ENCODE results near the gene SCNN1A. TPM values are rescaled to one million over a fixed set of nuclear protein-coding genes. Genes with fewer than 3 reads are reported as not detected.

The SCNN1A gene
- total RNA-seq, 4 donors from 2014 or later, result 1.9 to 29.0 (median 15.7) TPM

GRCh38 chr12:6380141-6381121 lies 5.1 kb upstream of the SCNN1A start:
- no peak for ATAC-seq (ENCODE audit: low FRiP score)
- no peak for DNase-seq (ENCODE audit: low spot score)
- TF ChIP-seq CTCF (IDR thresholded peaks at IDR 0.05), result no peak

DNA sequence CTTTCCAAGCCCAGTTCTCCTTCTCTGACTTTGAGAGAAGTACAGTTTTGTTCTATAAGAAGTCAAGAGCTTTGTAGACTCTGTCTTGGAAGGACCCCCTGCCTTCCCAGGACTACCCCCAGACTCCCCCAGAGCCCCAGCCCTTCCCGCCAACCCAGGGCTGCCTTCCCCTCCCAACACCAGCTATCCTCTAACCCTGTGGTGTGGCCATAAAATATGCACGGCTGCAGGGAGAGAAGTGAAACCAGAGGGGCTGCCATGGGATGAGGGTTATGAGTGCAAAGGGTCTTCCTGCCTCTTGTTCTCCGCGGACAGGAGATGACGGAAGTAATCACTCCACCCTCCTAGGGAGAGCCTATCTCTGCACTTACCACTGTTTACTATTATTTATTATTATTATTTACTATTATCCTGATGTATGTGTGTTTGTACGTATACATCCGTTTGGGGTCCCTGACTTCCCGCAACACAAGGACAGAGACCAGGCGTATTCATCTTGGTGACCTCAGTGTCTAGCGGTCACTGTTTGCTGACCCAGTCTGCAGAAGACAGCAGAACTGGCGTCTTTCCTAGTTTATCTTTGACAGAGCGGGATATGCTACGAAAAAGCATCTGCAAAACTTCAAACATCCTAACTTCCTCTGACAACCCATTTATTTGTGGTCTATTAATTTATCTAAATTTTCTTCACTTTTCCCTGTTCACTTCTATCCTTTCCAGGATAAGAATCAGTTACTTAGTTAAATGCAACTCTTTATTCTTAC lies 3.5 kb upstream of the SCNN1A start:
- ATAC-seq (ENCODE audit: low FRiP score) (no peak), DNase-seq (ENCODE audit: low spot score) (no peak)

DNA sequence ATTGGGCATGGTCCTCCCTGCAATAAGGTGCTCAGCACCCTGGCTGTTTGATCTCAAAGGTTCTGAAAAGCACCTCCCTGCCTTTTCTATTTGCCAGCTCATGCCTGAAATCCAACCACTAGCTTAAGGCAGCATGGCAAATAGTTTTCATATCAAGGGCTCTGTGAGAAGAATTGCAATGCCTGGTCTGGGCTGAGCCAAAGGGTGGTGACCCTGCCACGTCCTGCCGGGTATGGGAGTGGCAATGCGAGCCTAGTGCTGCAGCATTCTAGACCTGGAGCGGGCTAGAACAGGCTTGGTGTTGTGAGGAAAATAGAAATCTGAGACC lies 2.3 kb upstream of the SCNN1A start:
- ATAC-seq (ENCODE audit: low FRiP score) (no peak), DNase-seq (ENCODE audit: low spot score) (no peak)
- no peak for TF ChIP-seq CTCF (IDR thresholded peaks at IDR 0.05)

More for the DNA sequence above, 3.5 kb upstream of the SCNN1A start:
- no peak for TF ChIP-seq CTCF (IDR thresholded peaks at IDR 0.05)

GRCh38 chr12:6376870-6377666 lies 1.7 kb upstream of the SCNN1A start:
- ATAC-seq (ENCODE audit: low FRiP score) (no peak), DNase-seq (ENCODE audit: low spot score) (peak; percentile 7)
- no peak for TF ChIP-seq CTCF (IDR thresholded peaks at IDR 0.05)

DNA sequence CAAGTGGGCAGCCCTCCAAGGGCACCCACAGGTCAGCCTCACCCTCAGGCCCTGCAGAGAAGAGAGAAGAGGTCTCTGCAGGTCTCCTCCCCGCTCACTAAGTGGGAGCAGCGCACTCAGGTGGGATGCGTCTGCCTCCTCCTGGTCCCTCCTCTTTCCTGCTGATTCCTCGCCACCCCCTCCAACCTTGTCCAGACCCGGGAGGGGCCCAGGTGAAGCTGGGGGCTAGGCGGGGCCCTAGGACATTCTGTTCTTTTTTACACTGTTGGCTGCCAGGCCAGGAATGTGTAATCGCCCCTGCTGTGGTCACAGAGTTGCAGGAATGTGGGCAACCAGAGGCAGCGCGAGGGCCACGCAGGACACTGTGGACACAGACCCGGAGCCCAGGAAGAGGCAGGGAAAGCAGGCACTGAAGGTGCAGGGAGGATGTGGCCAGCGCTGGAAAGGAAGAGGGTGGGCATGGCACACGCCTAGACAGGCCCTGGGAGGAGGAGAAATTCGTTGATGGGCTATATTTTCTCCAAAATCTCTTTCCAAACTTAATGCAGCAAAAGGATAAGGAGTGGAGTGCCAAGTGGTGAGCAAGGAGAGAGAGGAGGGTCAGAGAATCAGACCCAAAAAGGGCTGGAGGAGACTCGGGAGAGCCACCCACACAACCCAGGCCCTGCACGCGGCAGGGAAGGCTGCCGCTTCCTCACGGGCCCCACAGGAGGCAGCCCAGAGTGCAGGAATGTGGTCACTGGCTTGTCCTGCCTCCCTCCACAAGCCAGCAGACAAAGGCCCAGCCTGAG lies 911 bp upstream of the SCNN1A start:
- DNase-seq (ENCODE audit: low spot score) (no peak), ATAC-seq (ENCODE audit: low FRiP score) (peak; percentile 69)
- no peak for TF ChIP-seq CTCF (IDR thresholded peaks at IDR 0.05)

DNA sequence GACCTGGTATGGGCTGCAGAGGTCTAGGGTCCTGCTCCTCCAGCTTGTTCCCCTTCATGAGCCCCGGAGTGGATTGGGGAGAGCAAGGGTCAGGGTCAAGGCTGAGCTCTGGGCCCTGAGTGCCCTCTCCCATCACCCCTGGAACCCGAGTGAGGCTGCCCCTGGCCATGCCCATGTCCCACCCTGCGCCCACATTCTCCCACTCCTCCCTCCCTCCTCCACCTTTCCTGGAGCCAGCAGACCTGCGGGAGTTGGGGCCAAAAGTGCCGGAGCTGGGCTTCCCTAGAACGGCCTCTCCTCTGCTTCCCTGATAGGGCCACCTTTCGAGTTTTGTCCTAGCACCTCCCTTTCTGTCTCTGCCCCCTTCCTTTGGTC lies 590 bp downstream of the SCNN1A start:
- no peak for TF ChIP-seq CTCF (IDR thresholded peaks at IDR 0.05)
- ATAC-seq (ENCODE audit: low FRiP score) (no peak), DNase-seq (ENCODE audit: low spot score) (no peak)
